RWPE2 (cell line): ENCODE measurements around the gene TMEM184A.

Experiments
- ATAC-seq: fragments of 200-7000 bp; cut with Tn5 transposase; 3 replicates; pipeline ENCODE4 v1.9.1; 2021; ENCODE audit warnings: low read depth
- DNase-seq: peaks from one replicate; pipeline ENCODE4 v3.0.0-alpha.2; 2020; ENCODE audit warnings: low spot score
- H3K27ac ChIP-seq: fragments of 450-650 bp; 2 replicates; pipeline ENCODE4 v1.5.1; 2017; ENCODE audit warnings: mild to moderate bottlenecking; ENCODE audit not compliant: poor library complexity, severe bottlenecking
- H3K27me3 ChIP-seq: fragments of 250-450 bp; sonication (Bioruptor Pico); 2 replicates; pipeline ENCODE4 v1.5.1; 2021; ENCODE audit warnings: mild to moderate bottlenecking, moderate library complexity; ENCODE audit not compliant: insufficient read depth, poor library complexity, severe bottlenecking
- H3K36me3 ChIP-seq: fragments of 250-450 bp; sonication (Bioruptor Pico); 2 replicates; pipeline ENCODE4 v1.5.1; 2020; ENCODE audit warnings: low read depth, mild to moderate bottlenecking, moderate library complexity
- H3K4me1 ChIP-seq: fragments of 250-450 bp; sonication (Bioruptor Pico); 2 replicates; pipeline ENCODE4 v1.5.1; 2021; ENCODE audit warnings: mild to moderate bottlenecking, moderate library complexity; ENCODE audit not compliant: insufficient read depth, poor library complexity, severe bottlenecking
- H3K4me3 ChIP-seq: fragments of 250-450 bp; sonication (Bioruptor Pico); 2 replicates; pipeline ENCODE4 v1.5.1; 2021; ENCODE audit warnings: mild to moderate bottlenecking, moderate library complexity; ENCODE audit not compliant: severe bottlenecking
- H3K9me3 ChIP-seq: fragments of 250-450 bp; sonication (Bioruptor Pico); 2 replicates; pipeline ENCODE4 v1.5.1; 2021; ENCODE audit warnings: mild to moderate bottlenecking, moderate library complexity; ENCODE audit not compliant: severe bottlenecking
- CTCF ChIP-seq: fragments of 450-650 bp; IDR thresholded peaks from one replicate; pipeline ENCODE4 v1.5.1; 2017; ENCODE audit warnings: mild to moderate bottlenecking, moderate library complexity; ENCODE audit not compliant: poor library complexity, severe bottlenecking

Gene TMEM184A

DNA sequence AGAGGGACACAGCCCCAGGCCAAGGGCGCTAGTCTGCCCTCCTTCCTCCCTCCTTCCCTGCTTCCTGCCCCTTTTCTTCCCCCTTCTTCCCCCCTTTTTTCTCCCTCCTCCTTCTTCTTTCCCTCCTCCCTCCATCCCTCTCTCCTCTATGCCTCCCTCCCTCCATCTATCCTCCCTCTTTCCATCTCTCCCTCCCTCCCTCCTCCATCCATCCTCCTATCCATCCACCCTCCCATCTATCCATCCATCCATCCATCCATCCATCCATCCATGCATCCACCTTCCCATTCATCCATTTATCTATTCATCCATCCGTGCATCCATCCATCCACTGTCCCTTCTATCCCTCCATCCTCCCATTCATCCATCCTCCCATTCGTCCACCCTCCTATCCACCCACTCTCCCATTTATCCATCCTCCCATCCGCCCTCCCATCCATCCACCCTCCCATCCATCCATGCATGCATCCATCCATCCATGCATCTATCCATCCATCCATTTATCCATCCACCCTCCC lies 38.0 kb upstream of the TMEM184A start:
- Histone ChIP-seq H3K9me3 (peaks cover 4% of the 10 kb centered on the region), H3K27me3 (peaks cover 23% of the 10 kb centered on the region), H3K36me3 (no peaks in the 10 kb centered on the region), H3K27ac (no peak overlapping the region), H3K4me3 (no peak overlapping the region), H3K4me1 (no peaks in the 10 kb centered on the region)
- DNase-seq (no peak), ATAC-seq (no peak)
- TF ChIP-seq CTCF = no peak

DNA sequence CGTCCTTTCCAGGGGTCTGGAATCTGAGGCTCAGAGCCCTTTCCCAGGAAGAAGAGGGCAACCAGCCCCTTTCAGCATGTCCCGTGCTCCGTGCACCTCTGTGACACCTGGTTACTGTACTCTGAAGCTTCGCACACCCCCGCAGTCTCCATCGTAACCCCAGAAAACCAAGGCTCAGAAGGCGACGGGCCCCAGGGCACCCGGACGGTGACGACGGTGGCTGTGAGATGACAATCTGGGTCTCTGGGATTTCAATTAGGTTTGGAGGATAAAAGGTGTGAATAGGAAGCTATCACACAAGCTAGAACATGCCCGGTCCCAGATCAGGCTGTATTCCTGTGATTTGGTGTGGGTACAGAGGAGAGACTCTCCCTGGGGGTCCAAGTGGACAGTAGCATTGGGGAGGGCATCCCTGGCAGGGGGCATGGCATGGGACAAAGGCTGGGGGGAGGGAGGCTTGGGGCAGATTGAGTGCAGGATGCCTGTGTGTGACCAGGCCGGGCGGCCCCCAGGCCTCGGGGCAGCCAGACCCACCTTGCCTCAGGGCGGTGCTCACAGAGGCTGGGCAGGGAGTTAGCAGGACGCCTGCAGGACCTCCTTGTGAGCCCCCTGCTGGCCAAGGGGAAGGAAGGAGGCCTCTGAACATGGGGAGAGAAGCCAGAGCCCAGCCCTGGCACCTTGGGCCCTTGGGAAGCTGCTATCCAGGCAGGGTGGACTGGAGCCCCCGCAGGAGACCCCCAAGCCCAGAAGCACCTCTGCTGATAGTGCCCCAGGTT lies 37.3 kb upstream of the TMEM184A start:
- Histone ChIP-seq H3K4me1 (no peaks in the 10 kb centered on the region), H3K9me3 (peaks cover 4% of the 10 kb centered on the region), H3K27me3 (peaks cover 23% of the 10 kb centered on the region), H3K36me3 (no peaks in the 10 kb centered on the region), H3K27ac (no peak overlapping the region), H3K4me3 (no peak overlapping the region)
- TF ChIP-seq CTCF = peak; percentile 24
- DNase-seq (no peak), ATAC-seq (no peak)

- DNase-seq = no peak
- Histone ChIP-seq H3K27me3 (peaks cover 31% of the 10 kb centered on the region), H3K4me3 (no peak overlapping the region), H3K36me3 (no peaks in the 10 kb centered on the region), H3K27ac (no peak overlapping the region), H3K4me1 (no peaks in the 10 kb centered on the region), H3K9me3 (peaks cover 4% of the 10 kb centered on the region)
- no peak for TF ChIP-seq CTCF
- ATAC-seq = no peak
Observed at GRCh38 chr7:1592299-1592871, 36.4 kb upstream of the TMEM184A start.

- H3K27me3 ChIP-seq = peaks cover 36% of the 10 kb centered on the region
- no peak overlapping the region for H3K27ac ChIP-seq
- DNase-seq = no peak
- H3K4me3 ChIP-seq = no peak overlapping the region
- TF ChIP-seq CTCF = no peak
- no peak for ATAC-seq
- no peaks in the 10 kb centered on the region for H3K36me3 ChIP-seq
- H3K9me3 ChIP-seq = peaks cover 4% of the 10 kb centered on the region
- no peaks in the 10 kb centered on the region for H3K4me1 ChIP-seq
Observed at GRCh38 chr7:1591876-1592275, 35.9 kb upstream of the TMEM184A start.

- no peak for DNase-seq
- H3K9me3 ChIP-seq = peaks cover 4% of the 10 kb centered on the region
- peaks cover 41% of the 10 kb centered on the region for H3K27me3 ChIP-seq
- no peak for TF ChIP-seq CTCF
- no peaks in the 10 kb centered on the region for H3K4me1 ChIP-seq
- no peak overlapping the region for H3K27ac ChIP-seq
- H3K36me3 ChIP-seq = no peaks in the 10 kb centered on the region
- no peak overlapping the region for H3K4me3 ChIP-seq
- ATAC-seq = no peak
Observed at GRCh38 chr7:1591396-1591795, 35.4 kb upstream of the TMEM184A start.
